AG09309 (cell line): Measurements from ENCODE around the gene CMC2.
A peak's percentile ranks its signal among the peaks of the same experiment; 100 is the strongest.

Experiments
- DNase-seq: peaks from one replicate; pipeline ENCODE4 v3.0.0-alpha.2; 2010; ENCODE audit warnings: low read depth
- H3K4me3 ChIP-seq: 2 replicates; pipeline ENCODE4 v1.5.1; 2011; ENCODE audit warnings: mild to moderate bottlenecking, low read depth, low read length, moderate library complexity; ENCODE audit not compliant: control insufficient read depth
- CTCF ChIP-seq: IDR thresholded peaks from 2 replicates; pipeline ENCODE4 v1.5.1; 2011; ENCODE audit warnings: mild to moderate bottlenecking, low read depth, low read length, inconsistent platforms; ENCODE audit not compliant: insufficient read depth, control insufficient read depth; ENCODE audit errors: missing control alignments

CMC2 gene

GRCh38 chr16:81003610-81004460 lies 2.9 kb downstream of the CMC2 start:
- DNase-seq = peak; percentile 28
- no peak for TF ChIP-seq CTCF
- H3K4me3 ChIP-seq = peak overlapping the region; percentile 2

GRCh38 chr16:81003064-81003463 lies 3.6 kb downstream of the CMC2 start:
- TF ChIP-seq CTCF = no peak
- H3K4me3 ChIP-seq = no peak overlapping the region
- no peak for DNase-seq

GRCh38 chr16:81001330-81001729 lies 5.4 kb downstream of the CMC2 start:
- no peak overlapping the region for H3K4me3 ChIP-seq
- no peak for DNase-seq
- TF ChIP-seq CTCF = no peak

- TF ChIP-seq CTCF = no peak
- no peak overlapping the region for H3K4me3 ChIP-seq
- DNase-seq = no peak
Measured at GRCh38 chr16:81000873-81001272, 5.8 kb downstream of the CMC2 start.

GRCh38 chr16:80997964-80998620 lies 8.6 kb downstream of the CMC2 start:
- no peak for DNase-seq
- TF ChIP-seq CTCF = no peak
- no peak overlapping the region for H3K4me3 ChIP-seq

- H3K4me3 ChIP-seq = no peak overlapping the region
- DNase-seq = no peak
Measured at GRCh38 chr16:80997139-80997798, 9.4 kb downstream of the CMC2 start.

More at GRCh38 chr16:80997139-80997798, 9.4 kb downstream of the CMC2 start:
- TF ChIP-seq CTCF = no peak
